Right lung (tissue), 5 donors: ENCODE data around the gene PTH2. TPM values are rescaled to one million over a fixed set of nuclear protein-coding genes. Genes with fewer than 3 reads are reported as not detected.
"Not testable (repeated sequence)": the region's sequence is repeated elsewhere in the genome, so short reads cannot be mapped to it uniquely, and the experiment has no call there.

ENCODE experiments used
- DNase-seq, 2 donors: peaks; one replicate each; pipeline ENCODE4 v3.0.0-alpha.2; 2013
- polyA plus RNA-seq, 5 donors: library from polyadenylated mRNA; unstranded; fragments of 120-200 nt; gene quantifications; one replicate each; pipeline versions ENCODE4 v1.2.1 to v1.2.3, GENCODE V29; 2013; ENCODE audit warnings: inconsistent platforms in 1 of 5, low replicate concordance in 1 of 5; ENCODE audit not compliant: insufficient read length in 5 of 5, insufficient read depth in 1 of 5

The PTH2 gene
- polyA plus RNA-seq, 5 donors = not detected

DNA sequence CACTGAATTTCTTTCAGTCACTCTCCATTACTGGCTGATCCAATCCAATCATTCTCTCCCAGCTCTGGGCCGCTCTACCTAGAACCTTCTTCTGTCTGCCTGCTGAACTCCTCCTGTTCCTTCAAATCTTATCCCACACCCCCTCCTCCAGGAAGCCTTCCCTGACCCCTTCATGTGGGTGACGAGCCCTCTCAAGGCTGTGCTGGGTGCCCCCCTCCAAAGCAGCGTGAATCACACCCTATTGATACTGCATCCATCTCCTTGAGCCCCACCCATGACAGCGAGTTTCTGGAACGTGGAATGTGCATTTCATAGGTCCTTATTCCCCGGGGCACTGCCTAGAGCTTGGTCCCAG lies 25.2 kb upstream of the PTH2 start:
- no peak for DNase-seq

GRCh38 chr19:49447485-49448431 lies 24.5 kb upstream of the PTH2 start:
- no peak for DNase-seq

GRCh38 chr19:49445997-49446396 lies 22.8 kb upstream of the PTH2 start:
- no peak for DNase-seq

- DNase-seq = not testable (repeated sequence)
Observed at GRCh38 chr19:49444100-49444700, 21.0 kb upstream of the PTH2 start.

- peak; percentile 93 to 95 for DNase-seq
Observed at GRCh38 chr19:49443366-49444099, 20.3 kb upstream of the PTH2 start.

- DNase-seq = peak; percentile 79 to 81
Observed at GRCh38 chr19:49442771-49443365, 19.6 kb upstream of the PTH2 start.

GRCh38 chr19:49442354-49442753 lies 19.1 kb upstream of the PTH2 start:
- DNase-seq = no peak

GRCh38 chr19:49441960-49442350 lies 18.7 kb upstream of the PTH2 start:
- DNase-seq = no peak

- no peak for DNase-seq
Observed at GRCh38 chr19:49441210-49441959, 18.1 kb upstream of the PTH2 start, which contains the start of gene SLC17A7. SLC17A7 (minus strand) TSS chr19:49441527; CDS start chr19:49441379, 148 bp downstream.

DNA sequence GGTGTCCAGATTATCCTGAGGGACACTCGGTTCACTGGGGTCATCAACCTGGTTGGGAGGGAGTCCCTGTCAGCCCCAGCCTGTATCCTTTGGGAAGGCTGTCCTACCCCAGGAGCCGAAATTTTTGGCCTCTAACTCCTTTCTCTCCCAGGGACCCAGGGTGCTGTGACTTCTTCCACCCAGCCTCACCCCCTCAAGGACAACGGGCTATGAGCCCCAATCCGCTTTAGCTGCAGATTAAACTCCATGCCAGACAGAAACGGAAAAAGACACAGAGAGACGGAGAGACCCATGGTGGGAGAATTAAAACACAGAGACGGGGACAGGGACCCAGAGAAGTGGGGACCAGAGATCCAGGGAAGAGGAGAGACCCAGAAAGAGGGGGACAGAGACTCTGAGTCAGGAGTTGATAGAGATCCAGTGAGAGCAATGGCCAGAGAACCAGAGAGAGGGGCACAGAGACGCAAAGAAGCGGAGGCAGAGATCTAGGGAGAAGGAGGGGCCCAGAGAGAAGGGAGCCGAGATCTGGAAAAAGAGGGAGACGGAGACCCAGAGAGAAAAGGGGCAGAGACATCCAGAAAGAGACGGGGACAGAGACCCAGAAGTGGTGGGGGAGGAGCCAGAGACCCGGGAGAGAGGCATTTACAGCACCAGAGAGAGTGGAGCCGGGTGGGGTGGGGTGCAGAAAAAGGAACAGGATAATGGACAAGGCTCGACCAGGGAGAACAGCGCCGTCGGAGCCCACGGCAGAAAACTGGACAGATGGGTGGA lies 17.4 kb upstream of the PTH2 start:
- DNase-seq = no peak

DNA sequence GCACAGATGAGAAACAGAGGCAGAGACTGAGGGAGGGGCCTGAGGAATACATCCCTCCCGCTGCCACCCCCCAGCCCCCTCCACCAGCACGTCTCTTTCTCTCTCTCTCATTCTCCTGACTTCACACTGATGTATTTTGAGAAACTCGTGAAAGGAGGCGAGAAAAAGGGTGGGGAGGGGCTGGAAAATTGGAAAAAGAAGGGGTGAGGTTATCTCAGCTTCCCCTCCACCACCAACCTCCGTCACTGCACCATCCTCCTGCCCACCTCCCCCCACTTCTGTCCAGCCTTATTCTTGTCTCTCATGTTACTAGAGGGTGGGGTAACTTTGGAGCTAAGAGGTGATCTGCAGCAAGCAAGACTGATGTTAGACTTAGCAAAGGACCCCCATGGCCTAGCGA lies 16.6 kb upstream of the PTH2 start:
- no peak for DNase-seq

DNA sequence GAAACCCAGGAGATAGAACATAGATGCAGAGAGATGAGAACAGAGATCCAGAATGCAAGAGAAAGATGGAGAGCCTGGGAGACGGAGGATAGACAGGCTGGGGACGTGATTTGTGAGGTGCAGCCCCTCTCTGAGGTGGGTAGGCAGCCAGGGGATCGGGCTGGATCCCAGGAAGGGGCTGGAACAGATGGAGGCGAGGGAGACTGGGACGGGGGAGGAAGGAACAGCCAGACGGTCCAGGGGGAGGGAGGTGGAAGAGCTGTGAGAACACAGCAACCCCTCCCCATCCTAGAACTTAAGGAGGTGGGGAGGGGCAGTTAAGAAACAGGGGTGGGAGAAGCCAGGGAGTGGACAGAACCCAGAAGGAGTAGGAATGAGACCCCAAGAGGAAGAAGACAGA lies 15.0 kb upstream of the PTH2 start:
- DNase-seq = no peak

DNA sequence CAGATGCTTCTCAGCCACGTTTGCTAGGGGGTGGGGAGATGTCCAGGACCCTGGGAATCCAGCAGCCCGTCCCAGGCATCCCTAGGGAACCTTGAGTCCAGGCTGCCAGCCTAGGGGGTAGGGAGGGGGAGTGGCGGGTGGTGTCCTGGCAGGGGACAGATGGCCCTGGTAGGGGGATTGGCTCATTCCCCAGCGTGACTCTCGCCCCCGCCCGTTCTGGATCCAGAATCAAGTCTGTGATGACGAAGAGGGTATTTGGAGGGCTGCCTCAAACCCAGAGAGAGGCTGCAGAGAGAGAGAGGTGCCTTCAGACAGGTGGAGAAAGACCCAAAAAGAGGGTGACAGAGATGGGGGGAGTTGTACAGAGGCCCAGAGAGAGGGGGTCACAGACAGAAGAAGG lies 14.0 kb upstream of the PTH2 start:
- no peak for DNase-seq

- no peak for DNase-seq
Observed at GRCh38 chr19:49436381-49437017, 13.3 kb upstream of the PTH2 start.

- DNase-seq = no peak
Observed at GRCh38 chr19:49435670-49436069, 12.4 kb upstream of the PTH2 start.

GRCh38 chr19:49434907-49435583 lies 11.8 kb upstream of the PTH2 start:
- DNase-seq = no peak

DNA sequence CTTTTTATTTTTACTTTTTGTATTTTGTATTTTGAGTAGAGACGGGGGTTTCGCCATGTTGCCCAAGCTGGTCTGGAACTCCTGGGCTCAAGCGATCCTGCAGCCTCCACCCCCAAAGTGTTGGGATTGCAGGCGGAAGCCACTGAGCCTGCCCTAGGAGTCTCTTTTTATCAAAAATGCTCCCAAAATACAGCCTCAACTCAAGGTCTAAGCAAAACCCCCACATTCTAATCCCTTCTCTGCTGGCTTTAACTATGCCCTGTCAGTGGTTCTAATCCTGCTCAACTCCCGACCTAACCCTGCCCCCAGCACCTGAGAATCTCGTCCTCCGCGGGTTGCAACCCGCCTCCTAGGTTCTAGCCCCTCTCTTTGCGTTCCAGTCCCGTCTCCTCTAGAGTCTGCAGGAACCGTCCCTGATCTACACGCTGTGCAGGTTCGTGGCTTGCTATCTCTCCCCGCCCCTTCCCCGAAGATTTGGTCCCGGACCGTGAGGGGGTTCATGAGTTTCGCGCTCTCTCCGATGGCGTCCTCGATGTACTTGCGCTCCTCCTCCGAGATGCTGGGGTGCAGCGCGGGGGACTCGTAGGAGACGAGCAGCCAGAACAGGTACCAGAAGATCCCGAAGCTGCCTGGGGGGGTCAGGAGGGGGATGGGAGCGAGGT lies 10.1 kb upstream of the PTH2 start:
- DNase-seq = no peak

- no peak for DNase-seq
Observed at GRCh38 chr19:49432141-49433073, 9.2 kb upstream of the PTH2 start.
